Liver (tissue), 3 donors: ENCODE measurements around the gene GRK3.

Source experiments
- FOXA1 ChIP-seq: IDR thresholded peaks from 2 replicates; pipeline ENCODE4 v1.6.1; 2016; ENCODE audit warnings: antibody characterized with exemption
- GABPA ChIP-seq, 2 donors: IDR thresholded peaks in 1 of 2; conservative IDR thresholded peaks in 1 of 2; 2 replicates each; pipeline ENCODE4 v1.6.1; 2016; ENCODE audit warnings: antibody characterized with exemption in 2 of 2, mild to moderate bottlenecking in 1 of 2, moderate library complexity in 1 of 2
- JUND ChIP-seq, 2 donors: IDR thresholded peaks; 2 replicates each; pipeline ENCODE4 v1.6.1; 2016; ENCODE audit warnings: antibody characterized with exemption in 2 of 2
- TAF1 ChIP-seq: conservative IDR thresholded peaks from 2 replicates; pipeline ENCODE4 v1.6.1; 2016; ENCODE audit warnings: antibody characterized with exemption, mild to moderate bottlenecking
- TF ChIP-seq, protein P1 (sequence below): fragments of 150-350 bp; IDR thresholded peaks from 2 replicates; pipeline ENCODE4 v1.5.1; 2017; ENCODE audit warnings: improper control_type of control experiment, low read depth, low read length; ENCODE audit not compliant: missing input control
- TF ChIP-seq, protein P2 (sequence below): IDR thresholded peaks from 2 replicates; pipeline ENCODE4 v1.6.1; 2016; ENCODE audit warnings: antibody characterized with exemption
- TF ChIP-seq, protein P3 (sequence below): IDR thresholded peaks from 2 replicates; pipeline ENCODE4 v1.6.1; 2016; ENCODE audit warnings: antibody characterized with exemption, mild to moderate bottlenecking
- donor health status: healthy.
- donor health status: healthy.

DNA sequence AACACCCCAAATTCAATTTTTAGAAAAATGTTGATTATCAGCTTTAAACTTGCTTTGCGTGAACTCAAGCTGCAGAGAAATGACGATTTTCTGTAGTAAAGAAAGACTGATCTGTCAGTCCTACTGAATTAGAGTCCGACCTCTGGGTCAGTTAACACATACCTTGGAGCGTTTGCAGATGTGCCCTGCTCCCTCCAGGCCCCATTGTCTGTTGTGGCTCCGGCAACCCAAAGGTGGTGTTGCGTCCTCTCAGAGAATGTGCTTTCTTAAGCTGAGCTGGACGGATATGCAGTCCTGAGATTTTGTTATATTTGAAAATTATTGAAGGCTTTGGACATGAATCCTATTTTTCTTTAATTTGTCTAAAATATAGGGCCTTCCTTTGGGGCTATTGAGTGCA lies 146.0 kb downstream of the GRK3 start:
- TF ChIP-seq, protein P1, sequence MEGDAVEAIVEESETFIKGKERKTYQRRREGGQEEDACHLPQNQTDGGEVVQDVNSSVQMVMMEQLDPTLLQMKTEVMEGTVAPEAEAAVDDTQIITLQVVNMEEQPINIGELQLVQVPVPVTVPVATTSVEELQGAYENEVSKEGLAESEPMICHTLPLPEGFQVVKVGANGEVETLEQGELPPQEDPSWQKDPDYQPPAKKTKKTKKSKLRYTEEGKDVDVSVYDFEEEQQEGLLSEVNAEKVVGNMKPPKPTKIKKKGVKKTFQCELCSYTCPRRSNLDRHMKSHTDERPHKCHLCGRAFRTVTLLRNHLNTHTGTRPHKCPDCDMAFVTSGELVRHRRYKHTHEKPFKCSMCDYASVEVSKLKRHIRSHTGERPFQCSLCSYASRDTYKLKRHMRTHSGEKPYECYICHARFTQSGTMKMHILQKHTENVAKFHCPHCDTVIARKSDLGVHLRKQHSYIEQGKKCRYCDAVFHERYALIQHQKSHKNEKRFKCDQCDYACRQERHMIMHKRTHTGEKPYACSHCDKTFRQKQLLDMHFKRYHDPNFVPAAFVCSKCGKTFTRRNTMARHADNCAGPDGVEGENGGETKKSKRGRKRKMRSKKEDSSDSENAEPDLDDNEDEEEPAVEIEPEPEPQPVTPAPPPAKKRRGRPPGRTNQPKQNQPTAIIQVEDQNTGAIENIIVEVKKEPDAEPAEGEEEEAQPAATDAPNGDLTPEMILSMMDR = no peak
- no peak for TF ChIP-seq GABPA (IDR thresholded peaks at IDR 0.05 in 1 of 2, conservative IDR thresholded peaks at IDR 0.05 in 1 of 2)
- TF ChIP-seq, protein P2, sequence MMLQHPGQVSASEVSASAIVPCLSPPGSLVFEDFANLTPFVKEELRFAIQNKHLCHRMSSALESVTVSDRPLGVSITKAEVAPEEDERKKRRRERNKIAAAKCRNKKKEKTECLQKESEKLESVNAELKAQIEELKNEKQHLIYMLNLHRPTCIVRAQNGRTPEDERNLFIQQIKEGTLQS = no peak
- TF ChIP-seq TAF1 = no peak
- TF ChIP-seq JUND (IDR thresholded peaks at IDR 0.05) = no peak
- no peak for TF ChIP-seq FOXA1
- TF ChIP-seq, protein P3, sequence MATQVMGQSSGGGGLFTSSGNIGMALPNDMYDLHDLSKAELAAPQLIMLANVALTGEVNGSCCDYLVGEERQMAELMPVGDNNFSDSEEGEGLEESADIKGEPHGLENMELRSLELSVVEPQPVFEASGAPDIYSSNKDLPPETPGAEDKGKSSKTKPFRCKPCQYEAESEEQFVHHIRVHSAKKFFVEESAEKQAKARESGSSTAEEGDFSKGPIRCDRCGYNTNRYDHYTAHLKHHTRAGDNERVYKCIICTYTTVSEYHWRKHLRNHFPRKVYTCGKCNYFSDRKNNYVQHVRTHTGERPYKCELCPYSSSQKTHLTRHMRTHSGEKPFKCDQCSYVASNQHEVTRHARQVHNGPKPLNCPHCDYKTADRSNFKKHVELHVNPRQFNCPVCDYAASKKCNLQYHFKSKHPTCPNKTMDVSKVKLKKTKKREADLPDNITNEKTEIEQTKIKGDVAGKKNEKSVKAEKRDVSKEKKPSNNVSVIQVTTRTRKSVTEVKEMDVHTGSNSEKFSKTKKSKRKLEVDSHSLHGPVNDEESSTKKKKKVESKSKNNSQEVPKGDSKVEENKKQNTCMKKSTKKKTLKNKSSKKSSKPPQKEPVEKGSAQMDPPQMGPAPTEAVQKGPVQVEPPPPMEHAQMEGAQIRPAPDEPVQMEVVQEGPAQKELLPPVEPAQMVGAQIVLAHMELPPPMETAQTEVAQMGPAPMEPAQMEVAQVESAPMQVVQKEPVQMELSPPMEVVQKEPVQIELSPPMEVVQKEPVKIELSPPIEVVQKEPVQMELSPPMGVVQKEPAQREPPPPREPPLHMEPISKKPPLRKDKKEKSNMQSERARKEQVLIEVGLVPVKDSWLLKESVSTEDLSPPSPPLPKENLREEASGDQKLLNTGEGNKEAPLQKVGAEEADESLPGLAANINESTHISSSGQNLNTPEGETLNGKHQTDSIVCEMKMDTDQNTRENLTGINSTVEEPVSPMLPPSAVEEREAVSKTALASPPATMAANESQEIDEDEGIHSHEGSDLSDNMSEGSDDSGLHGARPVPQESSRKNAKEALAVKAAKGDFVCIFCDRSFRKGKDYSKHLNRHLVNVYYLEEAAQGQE = no peak
